Spleen (tissue), 11 donors: Measurements from ENCODE around the gene TMBIM1. TPM values are rescaled to one million over a fixed set of nuclear protein-coding genes. Genes with fewer than 3 reads are reported as not detected.

Source experiments
- DNase-seq: peaks from one replicate; pipeline ENCODE4 v3.0.0-alpha.2; 2020
- H3K27ac ChIP-seq, 8 donors: fragments of 200-600 bp; sonication (generic) in 7 of 8; 1 replicate in 4 of 8; 2 replicates in 4 of 8; pipeline versions ENCODE4 v1.5.0 to v1.8.0; 2016 to 2021; ENCODE audit warnings: inconsistent platforms in 4 of 8, mild to moderate bottlenecking in 4 of 8, moderate library complexity in 1 of 8
- H3K27me3 ChIP-seq, 7 donors: fragments of 200-600 bp; sonication (generic) in 6 of 7; replicated peaks in 1 of 7; 1 replicate in 4 of 7; 2 replicates in 3 of 7; pipeline versions ENCODE4 v1.5.0 to v1.8.0; 2016 to 2021; ENCODE audit warnings: inconsistent platforms in 3 of 7, mild to moderate bottlenecking in 1 of 7
- H3K36me3 ChIP-seq, 6 donors: fragments of 200-600 bp; sonication (generic) in 5 of 6; 1 replicate in 4 of 6; 2 replicates in 2 of 6; pipeline versions ENCODE4 v1.5.0 to v1.8.0; 2016 to 2021; ENCODE audit warnings: inconsistent platforms in 2 of 6
- H3K4me1 ChIP-seq, 6 donors: fragments of 200-600 bp; sonication (generic) in 5 of 6; 1 replicate in 3 of 6; 2 replicates in 3 of 6; pipeline versions ENCODE4 v1.5.0 to v1.8.0; 2016 to 2021; ENCODE audit warnings: inconsistent platforms in 3 of 6
- H3K4me3 ChIP-seq, 8 donors: fragments of 200-600 bp; sonication (generic) in 7 of 8; 1 replicate in 4 of 8; 2 replicates in 4 of 8; pipeline versions ENCODE4 v1.5.0 to v1.8.0; 2016 to 2021; ENCODE audit warnings: inconsistent platforms in 4 of 8, mild to moderate bottlenecking in 4 of 8, moderate library complexity in 2 of 8
- H3K9me3 ChIP-seq, 8 donors: fragments of 200-600 bp; sonication (generic) in 7 of 8; 1 replicate in 4 of 8; 2 replicates in 4 of 8; pipeline versions ENCODE4 v1.5.0 to v1.8.0; 2016 to 2021; ENCODE audit warnings: inconsistent platforms in 4 of 8
- POLR2A ChIP-seq, 3 donors: fragments of 450-650 bp; IDR thresholded peaks; one replicate each; pipeline ENCODE4 v1.5.1; 2017; ENCODE audit warnings: antibody characterized with exemption in 3 of 3, mild to moderate bottlenecking in 1 of 3
- POLR2AphosphoS5 ChIP-seq, 3 donors: sonication (generic); formaldehyde crosslinking; IDR thresholded peaks; one replicate each; pipeline ENCODE4 v1.5.1; 2017; ENCODE audit warnings: antibody characterized with exemption in 3 of 3
- WGBS, 5 donors: extraction: QIAGEN DNeasy Blood & Tissue Kit in 3 of 5; methylation state at CpG; one replicate each; pipeline versions ENCODE4 v1.1.5 to v1.1.7; 2013 to 2018; 5-methylcytosine and 5-hydroxymethylcytosine counted together
- intact Hi-C: fragments of 100-400 bp; cut with DNase I; formaldehyde crosslinking; loops from one replicate; pipeline ENCODE4 v1.15.0; 2023; ENCODE audit warnings: low total_unique reads
- polyA plus RNA-seq, 3 donors: library from polyadenylated mRNA; stranded (reverse); fragments of 200-250 nt; gene quantifications; one replicate each; pipeline ENCODE4 v1.2.1, GENCODE V29; 2013
- total RNA-seq, 7 donors: library from RNA; depleted of rRNA in 3 of 7; stranded (reverse); fragments of >200 nt in 3 of 7; fragmentation: NEBNext Ultra II Directional in 4 of 7; extraction: Animal tissue kit (Norgen Biotek cat#: 25700) in 4 of 7; gene quantifications; one replicate each; pipeline versions ENCODE4 v1.1.0 to v1.2.1, GENCODE V29; 2016 to 2021
- TF ChIP-seq, protein P1 (sequence below), 11 experiments: fragments of 200-600 bp in 7 of 11; fragments of 450-650 bp in 4 of 11; sonication (generic) in 4 of 11; IDR thresholded peaks in 8 of 11; conservative IDR thresholded peaks in 3 of 11; 1 replicate in 7 of 11; 2 replicates in 4 of 11; pipeline versions ENCODE4 v1.4.0 to v1.8.0; 2016 to 2021; ENCODE audit warnings: antibody characterized with exemption in 11 of 11, inconsistent platforms in 4 of 11, mild to moderate bottlenecking in 1 of 11
- donor health status: healthy with polysubstance abuse.
- donor health status: DM: no; HTN: no; CAD: no; lungs with moderate emphysema.
- donor health status: DM: no; HTN: no; CAD: no.
- donor health status: Bipolar disorder and iron deficiency.
- donor health status: healthy.
- donor health status: DM: no; HTN: no; CAD: no.
- donor health status: DM: yes; HTN: yes; CAD: no.

The TMBIM1 gene
- total and polyA plus RNA-seq, 10 donors: 17.2 to 121 (median 85.2) TPM

DNA sequence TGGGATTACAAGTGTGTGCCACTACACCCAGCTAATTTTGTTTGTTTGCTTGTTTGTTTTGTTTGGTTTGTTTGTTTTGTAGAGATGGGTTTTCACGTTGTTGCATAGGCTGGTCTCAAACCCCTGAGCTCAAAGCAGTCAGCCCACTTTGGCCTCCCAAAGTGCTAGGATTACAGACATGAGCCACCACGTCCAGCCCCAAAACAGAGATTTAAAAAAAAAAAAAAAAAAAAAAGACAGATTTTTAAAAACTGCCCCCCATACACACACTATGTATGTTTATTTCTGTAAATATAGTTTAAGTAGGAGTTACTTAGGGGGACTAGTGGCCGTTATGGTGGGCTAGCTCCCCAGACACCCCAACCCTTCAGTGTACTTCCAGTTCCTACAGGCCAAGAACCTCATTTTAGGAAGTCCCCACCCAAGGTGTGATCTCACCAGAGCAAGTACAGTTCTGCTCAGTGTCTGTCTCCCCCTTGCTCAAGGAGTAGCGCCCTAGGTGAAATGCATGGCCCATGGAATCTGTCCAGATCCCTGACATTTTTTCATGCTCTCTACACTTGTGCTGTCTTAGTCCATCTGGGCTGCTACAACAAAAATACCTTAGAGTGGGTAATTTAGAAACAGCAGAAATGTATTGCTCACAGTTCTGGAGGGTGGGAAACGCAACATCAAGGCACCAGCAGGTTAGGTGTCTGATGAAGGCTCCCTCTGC is 1.6 kb upstream of the TMBIM1 start:
- Histone ChIP-seq H3K9me3 (no peaks in the 10 kb centered on the region), H3K4me1 (peaks cover 31 to 63% (median 49%) of the 10 kb centered on the region in 6 donors), H3K4me3 (no peak overlapping the region), H3K36me3 (no peaks in the 10 kb centered on the region), H3K27ac (peak overlapping the region in 6 of 8 donors; percentile 93 to 98 (median 96)), H3K27me3 (no peaks in the 10 kb centered on the region)
- 51 to 69% (median 65%) methylated on average over 5 of the region's 5 CpGs for WGBS, 5 donors
- no peak for TF ChIP-seq POLR2A (IDR thresholded peaks at IDR 0.05)
- TF ChIP-seq, protein P1, sequence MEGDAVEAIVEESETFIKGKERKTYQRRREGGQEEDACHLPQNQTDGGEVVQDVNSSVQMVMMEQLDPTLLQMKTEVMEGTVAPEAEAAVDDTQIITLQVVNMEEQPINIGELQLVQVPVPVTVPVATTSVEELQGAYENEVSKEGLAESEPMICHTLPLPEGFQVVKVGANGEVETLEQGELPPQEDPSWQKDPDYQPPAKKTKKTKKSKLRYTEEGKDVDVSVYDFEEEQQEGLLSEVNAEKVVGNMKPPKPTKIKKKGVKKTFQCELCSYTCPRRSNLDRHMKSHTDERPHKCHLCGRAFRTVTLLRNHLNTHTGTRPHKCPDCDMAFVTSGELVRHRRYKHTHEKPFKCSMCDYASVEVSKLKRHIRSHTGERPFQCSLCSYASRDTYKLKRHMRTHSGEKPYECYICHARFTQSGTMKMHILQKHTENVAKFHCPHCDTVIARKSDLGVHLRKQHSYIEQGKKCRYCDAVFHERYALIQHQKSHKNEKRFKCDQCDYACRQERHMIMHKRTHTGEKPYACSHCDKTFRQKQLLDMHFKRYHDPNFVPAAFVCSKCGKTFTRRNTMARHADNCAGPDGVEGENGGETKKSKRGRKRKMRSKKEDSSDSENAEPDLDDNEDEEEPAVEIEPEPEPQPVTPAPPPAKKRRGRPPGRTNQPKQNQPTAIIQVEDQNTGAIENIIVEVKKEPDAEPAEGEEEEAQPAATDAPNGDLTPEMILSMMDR (IDR thresholded peaks at IDR 0.05 in 8 of 11, conservative IDR thresholded peaks at IDR 0.05 in 3 of 11): no peak
- no peak for TF ChIP-seq POLR2AphosphoS5 (IDR thresholded peaks at IDR 0.05)
- DNase-seq: no peak
- intact Hi-C loops: loop anchor here (10.0 kb wide), 1 partner anchor 101 kb away; the partner anchor contains the start of gene CTDSP1

DNA sequence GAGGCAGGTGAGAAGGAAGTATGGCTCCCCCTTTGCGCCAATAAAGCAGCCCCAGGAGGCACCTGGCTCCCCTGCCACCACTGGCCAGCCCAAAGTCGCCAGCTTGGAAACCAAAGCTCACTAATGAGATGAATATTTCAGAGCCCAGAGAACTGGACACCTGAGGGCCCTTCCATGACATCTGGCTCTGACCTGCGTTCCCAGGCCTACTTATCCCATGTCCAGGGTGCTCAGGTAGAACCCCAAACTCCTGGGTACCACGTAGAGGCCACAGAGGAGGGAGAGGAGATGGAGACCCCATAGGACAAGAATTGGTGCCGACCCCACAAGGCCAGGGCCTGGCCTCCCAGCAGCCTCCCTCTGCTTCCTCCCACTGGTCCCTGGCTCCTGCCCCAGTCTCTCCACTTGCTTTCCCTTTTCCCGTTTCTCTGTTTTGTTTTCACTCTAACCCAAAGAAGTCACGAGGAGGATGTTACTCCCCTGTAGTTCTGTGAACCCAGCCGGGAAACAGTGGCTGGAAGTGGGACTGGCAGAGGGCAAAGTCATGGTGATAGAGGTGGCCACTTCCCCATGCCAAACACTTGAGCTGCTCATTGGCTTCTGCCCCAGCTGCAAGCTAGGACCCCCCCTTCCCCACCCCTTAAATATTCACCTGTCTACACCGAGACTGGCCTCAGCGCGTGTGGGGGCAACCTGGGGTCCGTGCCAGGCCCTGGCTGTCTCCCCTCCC is 820 bp downstream of the TMBIM1 start:
- peak overlapping the region; percentile 92 to 98 (median 96) for H3K27ac ChIP-seq
- H3K4me1 ChIP-seq: peaks cover 54 to 87% (median 73%) of the 10 kb centered on the region in 6 donors
- DNase-seq: peak; percentile 81
- intact Hi-C loops: loop anchor here (10.0 kb wide), 1 partner anchor 103 kb away; the partner anchor contains the start of gene CTDSP1
- no peaks in the 10 kb centered on the region for H3K27me3 ChIP-seq
- no peaks in the 10 kb centered on the region for H3K9me3 ChIP-seq
- H3K36me3 ChIP-seq: no peaks in the 10 kb centered on the region
- TF ChIP-seq POLR2AphosphoS5 (IDR thresholded peaks at IDR 0.05) (peak in 1 of 3 donors; percentile 52), POLR2A (IDR thresholded peaks at IDR 0.05) (no peak)
- 21 to 35% (median 23%) methylated on average over 8 to 12 of the region's 12 CpGs for WGBS, 5 donors
- H3K4me3 ChIP-seq: peak overlapping the region; percentile 48 to 92 (median 70)

DNA sequence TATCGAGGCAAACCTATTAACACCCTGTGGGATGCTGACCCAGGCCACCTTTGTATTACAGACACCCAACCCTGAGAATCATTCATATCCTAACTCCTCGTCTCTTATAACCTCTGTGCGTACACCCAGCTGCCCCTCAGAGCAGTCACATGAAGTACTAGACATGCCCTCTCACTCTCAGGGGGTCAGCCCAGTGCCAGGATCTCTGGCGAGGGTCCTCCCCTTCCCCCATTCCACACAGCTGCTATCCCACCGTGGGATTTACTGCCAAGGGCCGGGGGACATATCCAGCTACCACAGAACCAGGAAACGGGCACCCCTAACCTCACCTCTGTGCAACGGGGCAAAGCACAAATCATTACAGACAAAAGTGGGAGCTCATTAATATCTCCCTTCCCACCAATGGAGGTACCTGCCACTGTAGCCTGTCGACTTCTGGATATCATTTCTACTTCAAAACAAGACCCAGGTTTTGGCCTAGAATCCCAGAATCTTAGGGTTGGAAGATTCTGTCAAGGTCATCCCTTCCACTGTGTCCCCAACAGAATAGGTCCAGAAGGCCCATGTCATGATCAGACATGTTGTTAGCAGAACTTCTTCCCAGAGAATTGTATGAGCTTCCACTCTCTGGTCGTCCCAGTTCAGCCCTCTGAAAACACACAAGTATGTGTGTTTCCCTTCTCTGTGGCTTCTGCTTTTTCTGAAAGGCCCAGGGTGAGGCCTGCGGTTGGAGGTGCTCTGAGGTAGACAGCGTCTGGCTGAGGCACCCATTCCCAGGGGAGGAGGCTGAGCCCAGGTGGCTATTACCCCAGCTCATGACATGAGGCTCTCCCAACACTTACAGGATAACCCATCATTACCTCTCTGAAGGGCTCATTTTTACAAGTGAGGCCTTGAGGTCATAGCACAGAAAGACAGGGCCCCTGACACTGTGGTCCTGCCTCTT is 1.7 kb downstream of the TMBIM1 start:
- WGBS, 5 donors: 30 to 40% (median 37%) methylated on average over 12 of the region's 12 CpGs
- TF ChIP-seq POLR2A (IDR thresholded peaks at IDR 0.05): no peak
- TF ChIP-seq POLR2AphosphoS5 (IDR thresholded peaks at IDR 0.05): peak in 2 of 3 donors; percentile 75 to 77
- Histone ChIP-seq H3K9me3 (no peaks in the 10 kb centered on the region), H3K27me3 (no peaks in the 10 kb centered on the region), H3K4me1 (peaks cover 63 to 96% (median 82%) of the 10 kb centered on the region in 6 donors), H3K27ac (peak overlapping the region; percentile 92 to 98 (median 96)), H3K4me3 (peak overlapping the region; percentile 48 to 92 (median 70)), H3K36me3 (peaks cover 0 to 2% (median 0%) of the 10 kb centered on the region in 6 donors)
- intact Hi-C loops: loop anchor here (10.0 kb wide), 1 partner anchor 104 kb away; the partner anchor contains the start of gene CTDSP1
- peak; percentile 92 for DNase-seq

DNA sequence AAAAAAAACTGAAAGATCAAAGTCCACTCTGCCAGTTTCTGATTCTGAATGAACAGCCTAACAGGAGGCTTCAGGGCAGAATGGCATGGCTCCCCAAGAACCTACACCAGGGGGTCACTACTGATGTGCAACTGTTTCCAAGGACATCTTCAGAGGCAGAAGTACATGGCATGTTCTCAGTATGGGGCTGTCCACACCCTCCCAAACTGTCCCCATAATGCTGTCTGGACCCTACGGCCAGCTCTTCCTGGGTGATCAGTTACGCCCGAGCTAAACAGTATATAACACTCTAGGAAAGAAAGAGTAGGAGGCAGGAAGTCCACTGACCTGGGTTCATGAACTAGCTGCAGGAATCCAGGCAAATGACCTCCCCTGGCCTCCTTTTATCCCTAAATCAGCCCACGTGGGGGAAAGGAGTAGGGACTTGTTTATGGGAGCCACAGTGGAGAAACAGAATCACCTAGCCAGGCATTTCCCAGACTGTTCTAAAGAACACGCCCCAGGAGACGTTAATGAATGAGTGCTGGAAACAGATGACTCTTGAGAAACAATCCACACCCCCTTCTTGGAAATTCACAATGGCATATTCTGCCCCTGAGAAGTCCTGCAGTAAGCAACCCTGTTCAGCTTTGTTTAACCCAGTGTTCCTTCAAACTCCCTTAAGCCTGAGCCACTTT is 2.5 kb downstream of the TMBIM1 start:
- no peak for DNase-seq
- H3K4me3 ChIP-seq: peak overlapping the region in 3 of 8 donors; percentile 68 to 92 (median 84)
- intact Hi-C loops: loop anchor here (10.0 kb wide), 1 partner anchor 105 kb away; the partner anchor contains the start of gene CTDSP1
- H3K4me1 ChIP-seq: peaks cover 71 to 98% (median 88%) of the 10 kb centered on the region in 6 donors
- 38 to 56% (median 44%) methylated on average over 6 of the region's 6 CpGs for whole genome bisulfite sequencing, 5 donors
- no peaks in the 10 kb centered on the region for H3K9me3 ChIP-seq
- no peaks in the 10 kb centered on the region for H3K27me3 ChIP-seq
- peak overlapping the region; percentile 92 to 98 (median 96) for H3K27ac ChIP-seq
- TF ChIP-seq, protein P1 (IDR thresholded peaks at IDR 0.05 in 8 of 11, conservative IDR thresholded peaks at IDR 0.05 in 3 of 11): no peak
- TF ChIP-seq POLR2A (IDR thresholded peaks at IDR 0.05) (no peak), POLR2AphosphoS5 (IDR thresholded peaks at IDR 0.05) (no peak)
- peaks cover 0 to 9% (median 0%) of the 10 kb centered on the region in 6 donors for H3K36me3 ChIP-seq
